H1 (cell line): ENCODE measurements around the gene KLHL3. TPM values are rescaled to one million over a fixed set of nuclear protein-coding genes. Genes with fewer than 3 reads are reported as not detected.

Experiments used
- CTCF ChIA-PET: fragments of 300-600 bp; sonication (Branson Sonifier 250); formaldehyde crosslinking; loops from one replicate; lab custom pipeline; 2021; ENCODE audit not compliant: partially characterized antibody; lab: Charles Lee
- POLR2A ChIA-PET: fragments of 300-600 bp; sonication (Branson Sonifier 250); formaldehyde crosslinking; loops from one replicate; lab custom pipeline; 2021; ENCODE audit warnings: inconsistent platforms; ENCODE audit not compliant: partially characterized antibody; lab: Charles Lee
- DNase-seq, 2 experiments: peaks; one replicate each; pipeline versions ENCODE4 v3.0.0 to v3.0.0-alpha.2; 2010 to 2022; ENCODE audit warnings: low spot score in 2 of 2, low read depth in 1 of 2, mixed read lengths in 1 of 2
- FAIRE-seq: peaks from 2 replicates; lab custom pipeline; 2011; peaks lifted over from hg19 to GRCh38; lab: Jason Lieb, UNC
- H2AFZ ChIP-seq: 2 replicates; pipeline ENCODE4 v1.8.1; 2012; ENCODE audit warnings: low read length, inconsistent platforms
- H2AK5ac ChIP-seq: 2 replicates; pipeline ENCODE4 v1.6.1; 2013; ENCODE audit warnings: low read depth, low read length
- H2BK120ac ChIP-seq: replicated peaks from 2 replicates; pipeline ENCODE3; 2013; ENCODE audit warnings: low read depth, low read length, inconsistent platforms
- H2BK12ac ChIP-seq: 2 replicates; pipeline ENCODE4 v1.6.1; 2013; ENCODE audit warnings: low read depth, low read length
- H2BK15ac ChIP-seq: 2 replicates; pipeline ENCODE4 v1.6.1; 2013; ENCODE audit warnings: low read length
- H2BK20ac ChIP-seq: 2 replicates; pipeline ENCODE4 v1.6.1; 2013; ENCODE audit warnings: low read length
- H2BK5ac ChIP-seq: 2 replicates; pipeline ENCODE4 v1.6.1; 2013; ENCODE audit warnings: low read depth, low read length
- H3K14ac ChIP-seq: 2 replicates; pipeline ENCODE4 v1.6.1; 2013; ENCODE audit warnings: inconsistent platforms; ENCODE audit not compliant: insufficient read length
- H3K18ac ChIP-seq: 2 replicates; pipeline ENCODE4 v1.6.1; 2013; ENCODE audit warnings: low read length; ENCODE audit errors: extremely low read depth
- H3K23ac ChIP-seq: 2 replicates; pipeline ENCODE4 v1.6.1; 2013; ENCODE audit warnings: inconsistent platforms; ENCODE audit not compliant: insufficient read length
- H3K23me2 ChIP-seq: 2 replicates; pipeline ENCODE4 v1.6.1; 2013; ENCODE audit warnings: low read depth, low read length
- H3K27ac ChIP-seq: 2 replicates; pipeline ENCODE4 v1.6.1; 2011; ENCODE audit warnings: low read depth, low read length, inconsistent platforms
- H3K27me3 ChIP-seq, 4 experiments: replicated peaks in 1 of 4; 1 replicate in 1 of 4; 2 replicates in 3 of 4; pipeline versions ENCODE4 v1.6.1 to v1.8.1; 2011 to 2013; ENCODE audit warnings: low read length in 3 of 4, mild to moderate bottlenecking in 3 of 4, inconsistent platforms in 2 of 4, mixed read lengths in 2 of 4, moderate library complexity in 1 of 4; ENCODE audit not compliant: control insufficient read depth in 3 of 4, insufficient read depth in 3 of 4; ENCODE audit errors: extremely low read depth in 1 of 4
- H3K36me3 ChIP-seq, 4 experiments: 2 replicates each; pipeline versions ENCODE4 v1.6.1 to v1.8.1; 2011 to 2013; ENCODE audit warnings: mild to moderate bottlenecking in 4 of 4, low read length in 3 of 4, moderate library complexity in 2 of 4, control low read depth in 1 of 4, inconsistent platforms in 1 of 4; ENCODE audit not compliant: insufficient read depth in 4 of 4, control insufficient read depth in 2 of 4
- H3K4ac ChIP-seq: replicated peaks from 2 replicates; pipeline ENCODE3; 2013; ENCODE audit warnings: low read length, low read depth, mixed read lengths, inconsistent platforms; ENCODE audit not compliant: insufficient read length
- H3K4me1 ChIP-seq, 4 experiments: replicated peaks in 1 of 4; 1 replicate in 1 of 4; 2 replicates in 3 of 4; pipeline versions ENCODE4 v1.6.1 to v1.8.1; 2011 to 2013; ENCODE audit warnings: low read length in 3 of 4, inconsistent platforms in 2 of 4, mixed read lengths in 1 of 4; ENCODE audit not compliant: insufficient read depth in 4 of 4, control insufficient read depth in 3 of 4
- H3K4me2 ChIP-seq, 2 experiments: 2 replicates each; pipeline versions ENCODE4 v1.6.1 to v1.8.1; 2011 to 2013; ENCODE audit warnings: low read depth in 2 of 2, low read length in 2 of 2, control low read depth in 1 of 2, inconsistent platforms in 1 of 2, mild to moderate bottlenecking in 1 of 2; ENCODE audit not compliant: insufficient read depth in 1 of 2
- H3K4me3 ChIP-seq, 4 experiments: fragments of 200-600, 300-600 bp in 1 of 4; sonication (generic), shearing (Covaris generic), sonication (Bioruptor Twin) in 1 of 4; 2 replicates each; pipeline versions ENCODE4 v1.5.1 to v1.8.1; 2011 to 2016; ENCODE audit warnings: low read length in 4 of 4, low read depth in 3 of 4, control low read depth in 2 of 4, inconsistent platforms in 2 of 4, mild to moderate bottlenecking in 2 of 4, mixed read lengths in 1 of 4, moderate library complexity in 1 of 4; ENCODE audit not compliant: insufficient read depth in 2 of 4; ENCODE audit errors: extremely low read depth in 1 of 4
- H3K56ac ChIP-seq: replicated peaks from 2 replicates; pipeline ENCODE3; 2013; ENCODE audit warnings: low read depth, mild to moderate bottlenecking, mixed read lengths, low read length, inconsistent platforms; ENCODE audit not compliant: insufficient read length
- H3K79me1 ChIP-seq: 2 replicates; pipeline ENCODE4 v1.6.1; 2013; ENCODE audit warnings: low read depth, low read length, control low read depth
- H3K79me2 ChIP-seq, 2 experiments: 2 replicates each; pipeline versions ENCODE4 v1.6.1 to v1.8.1; 2012 to 2013; ENCODE audit warnings: low read length in 2 of 2, mild to moderate bottlenecking in 2 of 2, inconsistent platforms in 1 of 2; ENCODE audit not compliant: insufficient read depth in 2 of 2, control insufficient read depth in 1 of 2
- H3K9ac ChIP-seq, 4 experiments: replicated peaks in 1 of 4; 1 replicate in 1 of 4; 2 replicates in 3 of 4; pipeline versions ENCODE4 v1.6.1 to v1.8.1; 2011 to 2013; ENCODE audit warnings: low read depth in 3 of 4, low read length in 3 of 4, control low read depth in 2 of 4, mild to moderate bottlenecking in 2 of 4, moderate library complexity in 2 of 4, inconsistent platforms in 1 of 4; ENCODE audit errors: extremely low read depth in 1 of 4
- H3K9me3 ChIP-seq, 2 experiments: 2 replicates each; pipeline versions ENCODE4 v1.6.1 to v1.8.1; 2012 to 2013; ENCODE audit warnings: mild to moderate bottlenecking in 2 of 2, moderate library complexity in 2 of 2, control low read depth in 1 of 2, inconsistent platforms in 1 of 2, low read depth in 1 of 2, low read length in 1 of 2, mixed read lengths in 1 of 2; ENCODE audit not compliant: insufficient read depth in 2 of 2
- H4K20me1 ChIP-seq, 2 experiments: replicated peaks in 1 of 2; 2 replicates each; pipeline versions ENCODE3 to v1.8.1; 2011 to 2013; ENCODE audit warnings: inconsistent platforms in 2 of 2, low read length in 2 of 2, mild to moderate bottlenecking in 1 of 2; ENCODE audit not compliant: insufficient read depth in 2 of 2, control insufficient read depth in 1 of 2
- H4K5ac ChIP-seq: 2 replicates; pipeline ENCODE4 v1.6.1; 2013; ENCODE audit warnings: low read length, low read depth, mixed read lengths, inconsistent platforms; ENCODE audit not compliant: insufficient read length
- H4K8ac ChIP-seq: 2 replicates; pipeline ENCODE4 v1.8.0; 2013; ENCODE audit warnings: mild to moderate bottlenecking, moderate library complexity, low read length, inconsistent platforms; ENCODE audit not compliant: insufficient read depth; ENCODE audit errors: extremely low read depth
- H4K91ac ChIP-seq: replicated peaks from 2 replicates; pipeline ENCODE3; 2013; ENCODE audit warnings: low read length, mixed read lengths, inconsistent platforms; ENCODE audit not compliant: insufficient read length
- GABPA ChIP-seq: IDR thresholded peaks from 2 replicates; pipeline ENCODE4 v1.6.1; 2011; ENCODE audit warnings: mild to moderate bottlenecking, low read length, moderate library complexity, borderline replicate concordance; ENCODE audit not compliant: insufficient read depth
- SIRT6 ChIP-seq: IDR thresholded peaks from one replicate; pipeline ENCODE4 v1.7.1; 2012; ENCODE audit warnings: low read length, inconsistent platforms
- TBP ChIP-seq: IDR thresholded peaks from 2 replicates; pipeline ENCODE4 v1.6.1; 2011; ENCODE audit warnings: low read depth, low read length, improper control_type of control experiment
- WGBS, 2 experiments: shearing (Covaris generic) in 1 of 2; methylation state at CpG; one replicate each; pipeline versions ENCODE4 v1.1.6 to v1.1.7; 2013 to 2015; ENCODE audit warnings: low lambda C conversion rate in 2 of 2, mixed read lengths in 2 of 2, inconsistent platforms in 1 of 2, low coverage in 1 of 2, missing lambda C conversion rate in 1 of 2; ENCODE audit not compliant: insufficient replicate concordance in 2 of 2, insufficient coverage in 1 of 2, insufficient read length in 1 of 2; ENCODE audit errors: extremely low coverage in 1 of 2, missing lambda C conversion rate in 1 of 2; 5-methylcytosine and 5-hydroxymethylcytosine counted together
- polyA plus RNA-seq, 7 experiments: library from polyadenylated mRNA; depleted of rRNA in 3 of 7; stranded (reverse) in 5 of 7; unstranded in 2 of 7; fragments of >200 nt in 5 of 7; fragments of 200-250 nt in 2 of 7; gene quantifications; 1 replicate in 5 of 7; 2 replicates in 1 of 7; 4 replicates in 1 of 7; pipeline versions ENCODE4 v1.2.1 to v1.2.3, GENCODE V29; 2011 to 2013; ENCODE audit warnings: missing spikeins in 2 of 7, mixed read lengths in 2 of 7
- total RNA-seq: library from RNA; stranded (reverse); fragmentation: NEBNext Ultra II Directional; extraction: Animal tissue kit (Norgen Biotek cat#: 25700); gene quantifications from 2 replicates; pipeline ENCODE4 v1.2.1, GENCODE V29; 2021

Gene KLHL3
- total and polyA plus RNA-seq, 2 of the 8 experiments (the other 6 are each of a cell fraction or from before 2014, with no cell fraction given) = 7.4 to 13.7 TPM

DNA sequence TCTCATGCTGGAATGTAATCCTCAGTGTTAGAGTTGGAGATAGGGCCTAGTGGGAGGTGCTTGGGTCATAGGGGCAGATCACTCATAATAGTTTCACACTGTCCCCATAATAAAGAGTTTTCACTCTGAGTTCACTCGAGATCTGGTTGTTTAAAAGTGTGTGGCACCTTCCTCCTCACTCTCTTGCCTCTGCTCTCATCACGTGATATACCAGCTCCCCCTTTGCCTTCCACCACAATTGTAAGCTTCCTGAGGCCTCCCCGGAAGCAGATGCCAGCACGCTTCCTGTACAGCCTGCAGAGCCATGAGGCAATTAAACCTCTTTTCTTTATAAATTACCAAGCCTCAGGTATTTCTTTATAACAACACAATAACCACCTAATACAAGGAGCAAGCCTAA is 3.8 kb upstream of the KLHL3 start:
- Histone ChIP-seq H2AFZ (no peak overlapping the region), H2AK5ac (no peak overlapping the region), H2BK5ac (no peak overlapping the region), H3K4me1 (peaks cover 0 to 9% (median 2%) of the 10 kb centered on the region in 4 experiments; a peak in 4 of 7 replicates), H3K4me3 (no peak overlapping the region), H3K14ac (no peak overlapping the region), H4K8ac (no peak overlapping the region)
- no peak for DNase-seq
- CTCF ChIA-PET = interaction anchor here (0.6 to 7.8 kb wide), 9 partner anchors 12 to 419 kb away, joined by 3 to 103 read pairs (median 5); no protein-coding TSS in a partner anchor
- TF ChIP-seq SIRT6 (no peak), GABPA (no peak), TBP (no peak)
- TF ChIP-seq, all 59 proteins: peak for 0
- Histone ChIP-seq H3K23me2 (peaks cover 7% of the 10 kb centered on the region; the same call in 1 of the 2 replicates), H3K4ac (no peak overlapping the region), H2BK20ac (no peak overlapping the region), H3K4me2 (no peak overlapping the region), H3K27ac (no peak overlapping the region), H3K9ac (no peak overlapping the region), H3K36me3 (no peaks in the 10 kb centered on the region), H3K23ac (no peak overlapping the region), H3K27me3 (peaks cover 0 to 1% (median 0%) of the 10 kb centered on the region in 4 experiments; a peak in 1 of 7 replicates), H3K79me1 (no peaks in the 10 kb centered on the region), H2BK15ac (no peak overlapping the region), H4K91ac (no peak overlapping the region), H3K79me2 (no peaks in the 10 kb centered on the region; a peak in 1 of 4 replicates), H3K18ac (no peak overlapping the region), H2BK12ac (no peak overlapping the region), H4K20me1 (no peaks in the 10 kb centered on the region), H3K9me3 (no peaks in the 10 kb centered on the region), H3K56ac (no peak overlapping the region), H4K5ac (no peak overlapping the region), H2BK120ac (no peak overlapping the region)
- no peak for FAIRE-seq
- WGBS, 2 experiments = 92% methylated on average over 4 of the region's 4 CpGs; no CpG with 5 or more reads in 1 of the 2 experiments
- POLR2A ChIA-PET = no interaction called here
